Keratinocyte (primary cell): ENCODE results near the gene DLG5. TPM values are rescaled to one million over a fixed set of nuclear protein-coding genes. Genes with fewer than 3 reads are reported as not detected.
A peak's percentile ranks its signal among the peaks of the same experiment; 100 is the strongest.

ENCODE experiments used
- DNase-seq: peaks from one replicate; pipeline ENCODE4 v3.0.0-alpha.2; 2011; ENCODE audit warnings: low read depth, missing footprints, low spot score
- FAIRE-seq: peaks from 2 replicates; lab custom pipeline; 2011; peaks lifted over from hg19 to GRCh38; lab: Jason Lieb, UNC
- H2AFZ ChIP-seq: 2 replicates; pipeline ENCODE4 v1.6.0; 2012; ENCODE audit warnings: low read length, control low read depth, inconsistent platforms; ENCODE audit not compliant: control insufficient read depth
- H3K27ac ChIP-seq: 2 replicates; pipeline ENCODE4 v1.5.1; 2011; ENCODE audit warnings: low read length; ENCODE audit not compliant: control insufficient read depth, insufficient read depth
- H3K27me3 ChIP-seq: 3 replicates; pipeline ENCODE4 v1.6.0; 2011; ENCODE audit warnings: low read length; ENCODE audit not compliant: control insufficient read depth, insufficient read depth; ENCODE audit errors: extremely low read depth
- H3K36me3 ChIP-seq, 2 experiments: 2 replicates in 1 of 2; 3 replicates in 1 of 2; pipeline ENCODE4 v1.5.1; 2011; ENCODE audit warnings: low read length in 2 of 2, mild to moderate bottlenecking in 1 of 2; ENCODE audit not compliant: control insufficient read depth in 2 of 2, insufficient read depth in 2 of 2; ENCODE audit errors: extremely low read depth in 1 of 2
- H3K4me1 ChIP-seq: 3 replicates; pipeline ENCODE4 v1.5.1; 2011; ENCODE audit warnings: low read length; ENCODE audit not compliant: control insufficient read depth, insufficient read depth; ENCODE audit errors: extremely low read depth
- H3K4me2 ChIP-seq: 3 replicates; pipeline ENCODE4 v1.6.0; 2011; ENCODE audit warnings: low read depth, low read length; ENCODE audit not compliant: control insufficient read depth, insufficient read depth; ENCODE audit errors: extremely low read depth
- H3K4me3 ChIP-seq, 3 experiments: fragments of 200-600 bp in 1 of 3; sonication (generic) in 1 of 3; 2 replicates in 2 of 3; 3 replicates in 1 of 3; pipeline ENCODE4 v1.5.1; 2011 to 2016; ENCODE audit warnings: low read length in 3 of 3, mild to moderate bottlenecking in 3 of 3, control low read depth in 2 of 3, inconsistent platforms in 1 of 3, low read depth in 1 of 3, mixed read lengths in 1 of 3, mixed run types in 1 of 3, moderate library complexity in 1 of 3; ENCODE audit not compliant: control insufficient read depth in 2 of 3, insufficient read depth in 2 of 3; ENCODE audit errors: extremely low read depth in 1 of 3
- H3K79me2 ChIP-seq: 2 replicates; pipeline ENCODE4 v1.6.0; 2012; ENCODE audit warnings: low read length; ENCODE audit not compliant: control insufficient read depth, insufficient read depth
- H3K9ac ChIP-seq: 3 replicates; pipeline ENCODE4 v1.6.0; 2011; ENCODE audit warnings: low read length; ENCODE audit not compliant: control insufficient read depth, insufficient read depth; ENCODE audit errors: extremely low read depth
- H3K9me1 ChIP-seq: 3 replicates; pipeline ENCODE4 v1.6.0; 2011; ENCODE audit warnings: low read length; ENCODE audit not compliant: control insufficient read depth, insufficient read depth; ENCODE audit errors: extremely low read depth
- H3K9me3 ChIP-seq: 2 replicates; pipeline ENCODE4 v1.5.1; 2012; ENCODE audit warnings: low read depth, low read length; ENCODE audit not compliant: control insufficient read depth
- H4K20me1 ChIP-seq: 3 replicates; pipeline ENCODE4 v1.6.0; 2011; ENCODE audit warnings: low read length; ENCODE audit not compliant: control insufficient read depth, insufficient read depth; ENCODE audit errors: extremely low read depth
- EZH2 ChIP-seq: IDR thresholded peaks from one replicate; pipeline ENCODE4 v1.6.1; 2012; ENCODE audit warnings: inconsistent platforms, mild to moderate bottlenecking, low read length, moderate library complexity
- dilution Hi-C: fragments of 300-500 bp; cut with MboI; formaldehyde crosslinking; loops from one replicate; pipeline ENCODE4 v1.7.0; 2020; ENCODE audit warnings: low sequenced_read_pairs; ENCODE audit not compliant: extremely low pct_ligation_motif_present
- polyA plus RNA-seq, 5 experiments: library from polyadenylated mRNA; depleted of rRNA in 3 of 5; stranded (reverse) in 3 of 5; stranded (forward) in 1 of 5; unstranded in 1 of 5; fragments of >200 nt; gene quantifications; 1 replicate in 1 of 5; 2 replicates in 3 of 5; 3 replicates in 1 of 5; pipeline versions ENCODE4 v1.2.1 to v1.2.3, GENCODE V29; 2011 to 2012; ENCODE audit warnings: missing spikeins in 2 of 5, low read depth in 1 of 5, low replicate concordance in 1 of 5
- TF ChIP-seq, protein P1 (sequence below), 3 experiments: IDR thresholded peaks in 1 of 3; conservative IDR thresholded peaks in 1 of 3; optimal IDR thresholded peaks in 1 of 3; 2 replicates in 2 of 3; 3 replicates in 1 of 3; pipeline versions ENCODE3 to v1.5.1; 2011; ENCODE audit warnings: low read length in 3 of 3, mild to moderate bottlenecking in 3 of 3, moderate library complexity in 2 of 3, control low read depth in 1 of 3, inconsistent platforms in 1 of 3; ENCODE audit not compliant: insufficient read depth in 2 of 3; ENCODE audit errors: extremely low read depth in 1 of 3

DLG5 gene
- polyA plus RNA-seq, 1 donor (not counting 4 experiments of a cell fraction or from before 2014, with no cell fraction given): 17.2 TPM

DNA sequence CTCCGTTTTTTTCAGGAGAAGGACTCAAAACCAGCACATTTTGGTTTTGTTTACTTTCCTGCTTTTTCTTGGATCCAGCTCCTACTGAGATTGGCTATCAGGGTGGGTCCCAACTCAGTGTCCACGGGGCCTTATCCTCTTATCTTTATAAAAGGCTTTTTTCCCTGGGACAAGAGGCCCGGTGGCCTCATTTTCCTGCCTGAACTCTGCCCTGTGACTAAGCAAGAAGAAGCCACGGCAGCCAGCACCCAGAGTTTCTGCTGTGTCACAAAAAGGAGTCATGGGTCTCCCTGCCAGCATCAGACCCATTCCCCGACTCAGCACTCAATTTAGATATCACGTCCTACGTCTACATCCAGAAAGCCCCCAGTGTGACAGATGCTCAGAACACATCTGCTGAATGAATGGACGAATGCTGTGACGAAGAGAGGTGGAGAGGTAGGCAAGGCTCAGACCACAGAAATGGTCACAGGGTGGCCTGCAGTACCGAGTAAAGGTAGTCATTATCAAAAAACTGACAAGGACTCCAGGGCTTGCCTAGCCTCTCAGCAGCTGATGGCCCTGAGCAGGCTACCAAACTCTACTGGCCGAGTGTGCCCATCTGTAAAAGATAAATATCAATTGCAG is 16.7 kb downstream of the DLG5 start:
- Histone ChIP-seq H3K27ac (peak overlapping the region; percentile 21), H3K4me2 (no peak overlapping the region), H4K20me1 (peaks cover 9% of the 10 kb centered on the region), H3K9me1 (no peaks in the 10 kb centered on the region), H2AFZ (no peak overlapping the region), H3K36me3 (peaks cover 5 to 20% of the 10 kb centered on the region in 2 experiments), H3K9me3 (no peaks in the 10 kb centered on the region), H3K9ac (no peak overlapping the region), H3K27me3 (no peaks in the 10 kb centered on the region), H3K79me2 (peaks cover 96% of the 10 kb centered on the region), H3K4me1 (peaks cover 35% of the 10 kb centered on the region), H3K4me3 (no peak overlapping the region)
- DNase-seq: no peak
- dilution Hi-C loops: no loop called here
- FAIRE-seq: no peak
- TF ChIP-seq EZH2: no peak
- TF ChIP-seq, protein P1, sequence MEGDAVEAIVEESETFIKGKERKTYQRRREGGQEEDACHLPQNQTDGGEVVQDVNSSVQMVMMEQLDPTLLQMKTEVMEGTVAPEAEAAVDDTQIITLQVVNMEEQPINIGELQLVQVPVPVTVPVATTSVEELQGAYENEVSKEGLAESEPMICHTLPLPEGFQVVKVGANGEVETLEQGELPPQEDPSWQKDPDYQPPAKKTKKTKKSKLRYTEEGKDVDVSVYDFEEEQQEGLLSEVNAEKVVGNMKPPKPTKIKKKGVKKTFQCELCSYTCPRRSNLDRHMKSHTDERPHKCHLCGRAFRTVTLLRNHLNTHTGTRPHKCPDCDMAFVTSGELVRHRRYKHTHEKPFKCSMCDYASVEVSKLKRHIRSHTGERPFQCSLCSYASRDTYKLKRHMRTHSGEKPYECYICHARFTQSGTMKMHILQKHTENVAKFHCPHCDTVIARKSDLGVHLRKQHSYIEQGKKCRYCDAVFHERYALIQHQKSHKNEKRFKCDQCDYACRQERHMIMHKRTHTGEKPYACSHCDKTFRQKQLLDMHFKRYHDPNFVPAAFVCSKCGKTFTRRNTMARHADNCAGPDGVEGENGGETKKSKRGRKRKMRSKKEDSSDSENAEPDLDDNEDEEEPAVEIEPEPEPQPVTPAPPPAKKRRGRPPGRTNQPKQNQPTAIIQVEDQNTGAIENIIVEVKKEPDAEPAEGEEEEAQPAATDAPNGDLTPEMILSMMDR (optimal IDR thresholded peaks at IDR 0.05 in 1 of 3, IDR thresholded peaks at IDR 0.05 in 1 of 3, conservative IDR thresholded peaks at IDR 0.05 in 1 of 3; ENCODE audit: extremely low read depth in 1 of 3, insufficient read depth in 2 of 3, low read length in 3 of 3): no peak

DNA sequence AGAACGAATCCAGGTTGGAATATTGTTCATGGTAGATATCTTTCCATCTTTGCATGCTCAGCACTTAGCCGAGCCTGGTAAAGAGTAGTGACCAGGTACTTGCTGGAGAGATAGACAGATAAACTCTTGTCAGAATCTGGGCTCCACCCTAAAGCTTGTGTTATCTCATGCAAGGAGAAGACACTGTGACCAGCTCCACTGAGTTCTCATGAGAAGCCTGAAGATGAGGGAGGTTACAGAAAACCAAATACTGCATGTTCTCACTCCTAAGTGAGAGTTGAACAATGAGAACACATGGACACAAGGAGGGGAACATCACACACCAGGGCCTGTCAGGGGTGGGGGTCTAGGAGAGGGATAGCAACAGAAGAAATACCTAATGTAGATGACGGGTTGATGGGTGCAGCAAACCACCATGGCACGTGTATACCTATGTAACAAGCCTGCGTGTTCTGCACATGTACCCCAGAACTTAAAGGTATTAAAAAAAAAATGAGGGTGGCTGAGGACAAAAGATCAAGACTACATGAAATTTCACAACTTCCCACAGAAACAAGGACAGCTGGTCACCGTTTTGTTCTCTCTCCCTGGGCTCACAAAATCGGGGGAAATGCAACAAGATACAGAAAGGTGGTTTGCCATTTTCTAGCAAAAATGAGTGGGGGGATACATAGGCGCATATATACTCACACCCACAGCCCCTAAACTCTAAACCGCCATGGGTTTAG is 17.4 kb downstream of the DLG5 start:
- H3K36me3 ChIP-seq: peaks cover 5 to 20% of the 10 kb centered on the region in 2 experiments
- H3K9me3 ChIP-seq: no peaks in the 10 kb centered on the region
- H2AFZ ChIP-seq: no peak overlapping the region
- FAIRE-seq (no peak), DNase-seq (no peak)
- H3K79me2 ChIP-seq: peaks cover 92% of the 10 kb centered on the region
- H3K4me1 ChIP-seq: peaks cover 35% of the 10 kb centered on the region
- no peaks in the 10 kb centered on the region for H3K27me3 ChIP-seq
- H3K9me1 ChIP-seq: no peaks in the 10 kb centered on the region
- H3K27ac ChIP-seq: no peak overlapping the region
- H3K4me2 ChIP-seq: no peak overlapping the region
- no peak overlapping the region for H3K4me3 ChIP-seq
- H3K9ac ChIP-seq: no peak overlapping the region
- dilution Hi-C loops: no loop called here
- peaks cover 9% of the 10 kb centered on the region for H4K20me1 ChIP-seq
- TF ChIP-seq, protein P1 (optimal IDR thresholded peaks at IDR 0.05 in 1 of 3, IDR thresholded peaks at IDR 0.05 in 1 of 3, conservative IDR thresholded peaks at IDR 0.05 in 1 of 3; ENCODE audit: extremely low read depth in 1 of 3, insufficient read depth in 2 of 3, low read length in 3 of 3): no peak
